ENCODE data around the gene ATP8B4. TPM values are rescaled to one million over a fixed set of nuclear protein-coding genes. Genes with fewer than 3 reads are reported as not detected.

Gene ATP8B4
- total and polyA plus RNA-seq, 2 of the 8 experiments (the other 6 are each of a cell fraction or from before 2014, with no cell fraction given): 0.17 to 0.24 TPM

DNA sequence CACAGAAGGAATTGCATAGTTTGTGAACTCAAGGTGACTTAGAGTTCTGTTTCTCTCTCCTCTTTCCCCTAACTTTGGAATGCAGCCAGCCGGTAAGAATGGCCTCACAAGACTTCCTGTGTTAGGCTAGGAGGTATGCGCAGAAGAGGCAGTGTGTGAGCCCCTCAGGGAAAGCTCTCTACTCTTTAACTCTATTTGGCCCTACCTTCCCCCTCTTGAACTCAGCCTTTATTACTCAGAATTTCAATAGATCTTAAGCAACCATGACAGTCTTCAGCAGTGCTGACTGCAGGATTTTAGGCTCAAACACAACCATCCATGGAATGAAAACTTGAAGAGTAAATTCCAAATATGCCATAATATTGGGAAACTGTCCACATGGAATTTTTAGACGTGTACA, 288.6 kb downstream of the ATP8B4 start:
- FAIRE-seq: no peak
- POLR2A ChIA-PET (ENCODE audit: partially characterized antibody): no interaction called here
- TF ChIP-seq BACH1 (IDR thresholded peaks at IDR 0.05; ENCODE audit: low read length) (no peak), KDM1A (IDR thresholded peaks at IDR 0.05; ENCODE audit: borderline replicate concordance, low read length) (no peak), RNF2 (IDR thresholded peaks at IDR 0.05; ENCODE audit: borderline replicate concordance, low read depth, low read length, missing control alignments, poor library complexity, severe bottlenecking) (no peak), CHD1 (IDR thresholded peaks at IDR 0.05; ENCODE audit: low read depth, low read length) (no peak), NANOG (IDR thresholded peaks at IDR 0.05; ENCODE audit: insufficient read depth, low read depth, low read length, poor library complexity, severe bottlenecking) (no peak)

More for the DNA sequence above, 288.6 kb downstream of the ATP8B4 start:
- H3K4me1 ChIP-seq (replicated peaks in 1 of 4; ENCODE audit: control insufficient read depth in 3 of 4, insufficient read depth in 4 of 4, low read length in 3 of 4): no peaks in the 10 kb centered on the region
- no peak overlapping the region for H2BK20ac ChIP-seq (ENCODE audit: low read length)
- H3K9ac ChIP-seq (replicated peaks in 1 of 4; ENCODE audit: extremely low read depth in 1 of 4, low read depth in 3 of 4, low read length in 3 of 4): no peak overlapping the region
- no peak overlapping the region for H3K27ac ChIP-seq (ENCODE audit: low read depth, low read length)
- H4K5ac ChIP-seq (ENCODE audit: insufficient read length, low read depth, low read length): no peak overlapping the region
- H3K56ac ChIP-seq (replicated peaks; ENCODE audit: insufficient read length, low read depth, low read length): no peak overlapping the region
- no peaks in the 10 kb centered on the region for H3K79me2 ChIP-seq (ENCODE audit: control insufficient read depth in 1 of 2, insufficient read depth in 2 of 2, low read length in 2 of 2)
- H2BK15ac ChIP-seq (ENCODE audit: low read length): no peak overlapping the region
- no peak overlapping the region for H2BK5ac ChIP-seq (ENCODE audit: low read depth, low read length)
- H3K4me2 ChIP-seq (ENCODE audit: insufficient read depth in 1 of 2, low read depth in 2 of 2, low read length in 2 of 2): no peak overlapping the region
- 72% methylated on average over 3 of the region's 3 CpGs; no CpG with 5 or more reads in 1 of the 2 experiments for WGBS, 2 experiments (ENCODE audit: extremely low coverage in 1 of 2, insufficient coverage in 1 of 2, insufficient read length in 1 of 2, insufficient replicate concordance in 2 of 2, low coverage in 1 of 2, low lambda C conversion rate in 2 of 2, missing lambda C conversion rate in 1 of 2)
- no peak overlapping the region for H3K4ac ChIP-seq (replicated peaks; ENCODE audit: insufficient read length, low read depth, low read length)
- no peaks in the 10 kb centered on the region for H3K9me3 ChIP-seq (ENCODE audit: insufficient read depth in 2 of 2, low read depth in 1 of 2, low read length in 1 of 2)
- H3K27me3 ChIP-seq (replicated peaks in 1 of 4; ENCODE audit: control insufficient read depth in 3 of 4, extremely low read depth in 1 of 4, insufficient read depth in 3 of 4, low read length in 3 of 4): no peaks in the 10 kb centered on the region
- H3K36me3 ChIP-seq (ENCODE audit: control insufficient read depth in 2 of 4, insufficient read depth in 4 of 4, low read length in 3 of 4): no peaks in the 10 kb centered on the region
- H3K14ac ChIP-seq (ENCODE audit: insufficient read length): no peak overlapping the region
- no peak overlapping the region for H2BK120ac ChIP-seq (replicated peaks; ENCODE audit: low read depth, low read length)
- H4K91ac ChIP-seq (replicated peaks; ENCODE audit: insufficient read length, low read length): no peak overlapping the region
- H3K23me2 ChIP-seq (ENCODE audit: low read depth, low read length): no peaks in the 10 kb centered on the region
- no peak overlapping the region for H3K4me3 ChIP-seq (ENCODE audit: extremely low read depth in 1 of 4, insufficient read depth in 2 of 4, low read depth in 3 of 4, low read length in 4 of 4)
- no peak overlapping the region for H2AK5ac ChIP-seq (ENCODE audit: low read depth, low read length)
- no peaks in the 10 kb centered on the region for H4K20me1 ChIP-seq (replicated peaks in 1 of 2; ENCODE audit: control insufficient read depth in 1 of 2, insufficient read depth in 2 of 2, low read length in 2 of 2)
- CTCF ChIA-PET (ENCODE audit: partially characterized antibody): interaction anchor here (0.8 to 4.0 kb wide), 3 partner anchors 46 to 605 kb away, joined by 4 to 12 read pairs (median 10); no protein-coding TSS in a partner anchor
- H3K18ac ChIP-seq (ENCODE audit: extremely low read depth, low read length): no peak overlapping the region
- H3K79me1 ChIP-seq (ENCODE audit: low read depth, low read length): no peaks in the 10 kb centered on the region
- no peak overlapping the region for H2AFZ ChIP-seq (ENCODE audit: low read length)
- H2BK12ac ChIP-seq (ENCODE audit: low read depth, low read length): no peak overlapping the region
- DNase-seq (ENCODE audit: low read depth in 1 of 2, low spot score in 2 of 2): no peak
- no peak overlapping the region for H3K23ac ChIP-seq (ENCODE audit: insufficient read length)
- no peak overlapping the region for H4K8ac ChIP-seq (ENCODE audit: extremely low read depth, insufficient read depth, low read length)
